ENCODE data around the gene IMMT. TPM values are rescaled to one million over a fixed set of nuclear protein-coding genes. Genes with fewer than 3 reads are reported as not detected.
"Not testable (repeated sequence)": the region's sequence is repeated elsewhere in the genome, so short reads cannot be mapped to it uniquely, and the experiment has no call there.

Gene IMMT
- polyA plus RNA-seq, 3 donors = 115 to 117 (median 116) TPM

- DNase-seq (ENCODE audit: low read depth in 3 of 3, low spot score in 2 of 3) = no peak
Observed at GRCh38 chr2:86202336-86202692, 7.1 kb upstream of the IMMT start.

- no peak for DNase-seq (ENCODE audit: low read depth in 3 of 3, low spot score in 2 of 3)
Observed at GRCh38 chr2:86201671-86202335, 6.5 kb upstream of the IMMT start.

GRCh38 chr2:86200564-86200963 lies 5.3 kb upstream of the IMMT start:
- DNase-seq (ENCODE audit: low read depth in 3 of 3, low spot score in 2 of 3) = not testable (repeated sequence)

GRCh38 chr2:86199834-86200177 lies 4.5 kb upstream of the IMMT start:
- no peak for DNase-seq (ENCODE audit: low read depth in 3 of 3, low spot score in 2 of 3)

- no peak for DNase-seq (ENCODE audit: low read depth in 3 of 3, low spot score in 2 of 3)
Observed at GRCh38 chr2:86195808-86196387, 636 bp upstream of the IMMT start.

- DNase-seq (ENCODE audit: low read depth in 3 of 3, low spot score in 2 of 3) = no peak
Observed at GRCh38 chr2:86194751-86195054, 559 bp downstream of the IMMT start.

- DNase-seq (ENCODE audit: low read depth in 3 of 3, low spot score in 2 of 3) = no peak
Observed at GRCh38 chr2:86193901-86194567, 1.2 kb downstream of the IMMT start.

GRCh38 chr2:86189782-86190416 lies 5.4 kb downstream of the IMMT start:
- no peak for DNase-seq (ENCODE audit: low read depth in 3 of 3, low spot score in 2 of 3)

GRCh38 chr2:86186431-86186830 lies 8.8 kb downstream of the IMMT start:
- DNase-seq (ENCODE audit: low read depth in 3 of 3, low spot score in 2 of 3) = no peak

- no peak for DNase-seq (ENCODE audit: low read depth in 3 of 3, low spot score in 2 of 3)
Observed at GRCh38 chr2:86185517-86186212, 9.6 kb downstream of the IMMT start.

- no peak for DNase-seq (ENCODE audit: low read depth in 3 of 3, low spot score in 2 of 3)
Observed at GRCh38 chr2:86176597-86176996, 18.7 kb downstream of the IMMT start.

- DNase-seq (ENCODE audit: low read depth in 3 of 3, low spot score in 2 of 3) = no peak
Observed at GRCh38 chr2:86175828-86176227, 19.4 kb downstream of the IMMT start.

GRCh38 chr2:86174445-86174844 lies 20.8 kb downstream of the IMMT start:
- no peak for DNase-seq (ENCODE audit: low read depth in 3 of 3, low spot score in 2 of 3)

- no peak for DNase-seq (ENCODE audit: low read depth in 3 of 3, low spot score in 2 of 3)
Observed at GRCh38 chr2:86172610-86173009, 22.7 kb downstream of the IMMT start.

- no peak for DNase-seq (ENCODE audit: low read depth in 3 of 3, low spot score in 2 of 3)
Observed at GRCh38 chr2:86171295-86171694, 24.0 kb downstream of the IMMT start.

- no peak for DNase-seq (ENCODE audit: low read depth in 3 of 3, low spot score in 2 of 3)
Observed at GRCh38 chr2:86170449-86170848, 24.8 kb downstream of the IMMT start.

GRCh38 chr2:86160156-86160952 lies 34.9 kb downstream of the IMMT start:
- DNase-seq (ENCODE audit: low read depth in 3 of 3, low spot score in 2 of 3) = no peak

- no peak for DNase-seq (ENCODE audit: low read depth in 3 of 3, low spot score in 2 of 3)
Observed at GRCh38 chr2:86158286-86158685, 37.0 kb downstream of the IMMT start.

GRCh38 chr2:86157009-86157556 lies 38.2 kb downstream of the IMMT start:
- no peak for DNase-seq (ENCODE audit: low read depth in 3 of 3, low spot score in 2 of 3)

- DNase-seq (ENCODE audit: low read depth in 3 of 3, low spot score in 2 of 3) = no peak
Observed at GRCh38 chr2:86150502-86150901, 44.8 kb downstream of the IMMT start.

Measured in right renal cortex interstitium (tissue), 3 donors.